ENCODE data around the gene LMBR1.

GRCh38 chr7:156843157-156843556 lies 49.8 kb downstream of the LMBR1 start:
- TF ChIP-seq CTCF (IDR thresholded peaks at IDR 0.05) = no peak
- no peak for TF ChIP-seq POLR2AphosphoS5 (IDR thresholded peaks at IDR 0.05)
- no peak for TF ChIP-seq POLR2A (IDR thresholded peaks at IDR 0.05)
